GM21526 (cell line): ENCODE data around the gene GNB1L.

Source experiments
- ATAC-seq: cut with Tn5 transposase; IDR thresholded peaks from one replicate; pipeline ENCODE4 v1.9.1; 2021; ENCODE audit warnings: moderate library complexity; ENCODE audit not compliant: unreplicated experiment, low FRiP score

The GNB1L gene

GRCh38 chr22:19765477-19766239, 89.0 kb downstream of the GNB1L start:
- ATAC-seq = no peak

DNA sequence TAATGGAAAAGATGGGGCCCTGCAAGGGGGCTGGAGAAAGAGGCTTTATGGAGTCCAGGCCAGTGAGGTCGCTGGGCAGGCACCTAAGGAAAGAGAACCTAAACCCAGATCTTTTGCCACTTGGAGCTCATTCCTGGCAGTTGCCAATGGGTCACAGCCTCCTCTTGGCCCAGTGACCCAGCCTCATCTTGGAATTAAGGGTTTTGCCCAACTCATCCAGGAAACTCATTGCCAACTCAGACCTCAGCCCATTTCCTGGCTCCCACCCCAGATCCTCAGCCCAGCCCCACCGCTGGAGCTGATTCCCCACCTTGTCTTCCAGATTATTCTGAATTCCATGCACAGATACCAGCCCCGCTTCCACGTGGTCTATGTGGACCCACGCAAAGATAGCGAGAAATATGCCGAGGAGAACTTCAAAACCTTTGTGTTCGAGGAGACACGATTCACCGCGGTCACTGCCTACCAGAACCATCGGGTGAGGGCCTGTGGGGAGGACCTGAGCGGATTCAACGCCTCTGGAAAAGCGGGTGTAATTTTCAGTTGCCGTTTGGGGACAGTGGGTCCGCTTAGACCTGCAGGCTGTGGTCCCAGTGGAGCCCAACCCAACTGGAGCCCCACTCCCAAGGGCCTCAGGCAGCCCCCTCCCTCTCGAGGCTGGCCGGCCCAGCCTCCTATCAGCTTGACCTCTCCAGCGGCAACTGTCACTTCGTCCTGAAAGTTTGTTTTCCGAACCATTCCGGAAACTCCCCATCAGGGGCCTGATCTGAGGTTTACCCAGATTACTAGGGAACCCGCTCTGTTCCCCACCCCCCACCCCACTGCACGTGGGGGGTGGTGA, 89.8 kb downstream of the GNB1L start:
- ATAC-seq = no peak

GRCh38 chr22:19764299-19764593, 90.4 kb downstream of the GNB1L start:
- ATAC-seq = no peak

- no peak for ATAC-seq
Observed at GRCh38 chr22:19763458-19764298, 91.0 kb downstream of the GNB1L start.

DNA sequence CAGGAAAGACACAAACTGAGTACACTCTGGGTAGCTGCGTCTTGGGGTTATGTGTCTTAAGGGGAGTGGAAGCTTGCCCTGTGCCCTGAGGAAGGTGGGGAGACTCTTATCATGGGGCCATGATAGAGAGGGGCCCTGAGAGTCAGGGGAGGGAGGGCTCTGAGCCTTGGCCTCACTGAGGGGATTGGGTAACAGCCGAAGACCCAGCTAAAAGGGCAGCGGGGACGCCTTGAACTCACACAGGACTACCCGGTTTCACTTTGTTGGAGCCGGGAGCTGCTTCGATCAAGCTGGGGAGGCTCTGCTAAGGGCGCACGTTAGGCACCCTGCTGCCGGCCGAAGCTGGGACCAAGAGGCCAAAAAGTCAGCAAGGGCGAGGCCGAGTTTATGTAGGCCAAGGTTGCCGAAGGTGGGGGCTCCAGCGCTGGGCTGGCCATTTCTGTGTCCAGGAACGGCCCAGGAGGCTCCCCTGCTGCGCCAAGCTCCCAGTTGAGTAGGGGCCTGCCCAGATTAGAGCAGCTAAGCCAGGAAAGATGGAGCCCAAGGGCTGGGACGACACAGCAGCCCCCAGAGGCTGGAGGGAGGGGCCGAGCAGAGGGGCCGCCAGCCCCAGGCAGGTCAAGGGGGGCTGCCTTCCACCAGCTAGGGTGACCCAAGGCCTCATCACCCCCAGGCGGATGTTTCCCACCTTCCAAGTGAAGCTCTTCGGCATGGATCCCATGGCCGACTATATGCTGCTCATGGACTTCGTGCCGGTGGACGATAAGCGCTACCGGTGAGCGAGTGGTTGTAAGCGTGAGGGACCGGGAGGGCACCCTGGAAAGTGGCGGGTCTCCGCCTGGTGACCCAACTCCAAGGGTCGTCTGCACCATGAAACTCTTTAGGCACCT, 91.9 kb downstream of the GNB1L start:
- no peak for ATAC-seq

DNA sequence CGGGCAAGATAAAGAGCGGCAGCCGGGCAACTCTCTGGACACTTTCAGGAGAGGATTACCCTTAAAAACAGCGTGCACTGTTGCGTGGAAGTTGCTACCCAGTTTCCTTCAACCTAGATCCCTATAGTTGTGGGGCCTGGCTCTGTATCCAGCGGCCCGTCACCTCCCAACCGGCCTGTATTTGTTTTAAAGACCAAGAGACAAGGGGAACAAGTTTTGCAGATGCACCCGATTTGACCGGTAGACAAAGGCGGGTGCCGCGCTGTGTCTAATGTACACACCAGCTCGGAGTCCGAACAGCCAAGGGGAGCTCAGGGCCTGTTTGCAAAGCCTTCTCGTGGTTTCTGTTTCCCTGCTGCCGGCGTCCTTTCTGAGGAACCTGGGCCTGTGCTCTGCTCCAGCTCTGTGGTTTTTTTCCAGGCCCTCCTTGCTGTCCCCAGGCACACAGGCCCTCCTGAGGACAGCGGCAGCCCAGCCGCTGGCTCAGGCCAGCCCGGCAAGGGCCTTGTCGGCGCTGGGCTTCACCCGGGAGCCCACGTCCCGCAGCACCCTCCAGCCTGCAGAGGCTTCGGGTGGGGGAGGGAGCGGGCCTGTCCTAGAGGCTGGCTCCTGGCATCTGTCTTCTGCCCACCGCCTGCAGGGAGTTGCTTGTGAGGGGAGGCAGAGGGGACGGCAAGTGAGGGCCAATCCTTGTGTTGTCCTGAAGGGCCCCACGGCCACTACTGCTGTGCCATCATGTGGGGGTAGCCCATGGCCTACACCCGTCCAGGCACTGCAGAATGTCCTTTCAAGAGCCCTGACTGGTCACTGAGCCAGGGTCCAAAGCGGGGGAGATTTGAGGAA, 92.7 kb downstream of the GNB1L start:
- no peak for ATAC-seq

- ATAC-seq = no peak
Observed at GRCh38 chr22:19760951-19761724, 93.5 kb downstream of the GNB1L start.

GRCh38 chr22:19760058-19760950, 94.4 kb downstream of the GNB1L start, which contains the start of gene TBX1:
TSS of gene TBX1 (plus strand) at chr22:19760778. CDS start at chr22:19760844, 66 bp downstream.
- ATAC-seq = no peak

DNA sequence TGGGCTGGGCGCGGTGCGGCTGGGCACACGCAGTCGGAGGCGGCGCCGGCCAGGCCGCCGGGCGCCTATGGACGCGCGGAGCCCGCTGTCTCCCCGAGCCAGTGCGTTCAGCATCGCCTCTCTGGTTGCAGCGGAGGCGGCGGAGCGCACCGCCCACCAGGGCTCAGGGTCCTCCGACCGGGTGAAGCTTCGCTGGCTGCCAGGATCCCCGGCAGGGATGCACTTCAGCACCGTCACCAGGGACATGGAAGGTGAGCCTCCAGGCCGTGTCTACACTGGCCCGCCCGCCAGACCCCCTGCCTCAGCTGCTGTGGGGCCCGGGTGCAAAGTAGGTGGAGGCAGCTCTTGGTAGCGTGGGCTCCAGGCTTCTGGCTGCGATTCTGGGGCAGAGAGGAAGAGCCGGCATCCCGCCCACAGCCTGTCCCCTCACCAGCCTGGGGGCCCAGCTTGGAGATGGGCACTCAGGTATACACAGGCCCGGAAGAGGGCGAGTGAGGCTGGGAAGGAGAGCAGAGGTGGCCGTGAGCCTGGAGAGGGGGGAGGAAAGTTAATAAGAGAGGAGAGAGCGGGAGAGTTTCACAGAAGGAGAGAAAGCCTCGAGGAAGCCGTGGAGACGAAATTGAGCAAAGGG, 95.1 kb downstream of the GNB1L start:
- no peak for ATAC-seq

DNA sequence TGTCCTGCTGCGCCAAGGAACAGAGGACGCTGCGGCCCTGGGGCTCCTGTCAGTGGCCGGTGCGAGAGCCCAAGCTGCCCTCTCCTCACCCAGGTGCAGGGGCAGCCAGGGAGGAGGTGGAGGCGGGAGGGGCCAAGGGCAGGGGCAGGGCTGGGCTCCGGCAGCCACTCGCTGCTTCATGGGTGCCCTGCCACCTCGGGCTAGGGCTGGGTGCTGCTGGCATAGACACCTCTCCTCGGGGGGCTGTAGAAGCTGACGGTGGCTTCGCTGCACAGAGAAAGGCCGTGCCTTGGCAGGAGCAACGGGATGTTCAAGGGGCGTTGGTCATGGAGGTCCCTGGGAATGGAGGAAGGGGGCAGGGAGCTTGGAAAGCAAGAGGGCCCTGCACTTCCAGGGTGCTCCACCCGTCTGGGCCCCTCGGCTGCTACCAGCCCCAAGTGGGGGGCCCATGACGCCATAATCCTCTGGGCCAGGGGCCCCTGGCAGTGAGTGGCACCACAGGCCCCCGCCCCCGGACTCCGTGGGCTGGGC, 95.7 kb downstream of the GNB1L start:
- no peak for ATAC-seq

DNA sequence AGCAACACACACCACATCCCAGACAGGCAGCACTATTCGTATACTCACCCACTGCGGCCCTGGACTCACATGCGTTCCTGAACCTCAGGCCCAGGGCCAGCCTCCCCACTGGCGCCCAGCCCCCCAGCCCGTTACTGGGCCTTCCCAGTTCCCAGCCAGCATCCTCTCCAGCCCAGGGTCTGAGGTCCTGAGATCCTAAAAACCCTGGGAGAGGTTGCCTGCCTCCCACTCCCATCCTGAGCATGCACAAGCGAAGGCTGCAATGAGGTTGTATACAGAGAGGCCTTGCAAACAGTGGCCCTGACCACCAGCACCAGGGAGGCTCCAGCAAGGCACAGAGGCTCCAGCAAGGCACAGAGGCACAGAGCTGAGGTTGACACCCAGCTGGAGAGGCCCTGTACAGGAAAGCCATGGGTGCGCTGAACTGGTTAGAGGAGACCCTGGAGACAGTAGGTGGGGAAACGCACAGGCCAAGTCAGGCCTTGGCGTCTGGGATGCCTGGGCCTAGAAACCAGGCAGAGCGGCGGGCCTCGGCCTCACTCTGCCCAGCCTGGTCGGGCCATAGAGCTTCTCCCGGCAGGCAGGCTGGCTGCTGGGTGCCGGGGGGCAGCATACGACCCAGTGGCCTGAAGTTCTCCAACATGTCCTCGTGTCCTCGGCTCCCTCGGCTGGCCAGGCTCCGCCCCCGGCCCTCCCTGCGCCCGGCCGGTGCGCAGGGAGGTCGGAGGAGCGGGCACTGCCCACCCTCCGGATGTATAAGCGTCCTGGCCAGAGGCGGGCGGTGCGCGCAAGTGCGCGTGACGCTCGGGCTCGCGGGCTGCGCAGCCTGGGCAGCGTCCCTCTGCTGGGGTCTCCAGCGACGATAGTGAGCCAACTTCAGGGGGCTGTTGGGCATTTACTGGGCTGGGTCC, 96.4 kb downstream of the GNB1L start:
- no peak for ATAC-seq

DNA sequence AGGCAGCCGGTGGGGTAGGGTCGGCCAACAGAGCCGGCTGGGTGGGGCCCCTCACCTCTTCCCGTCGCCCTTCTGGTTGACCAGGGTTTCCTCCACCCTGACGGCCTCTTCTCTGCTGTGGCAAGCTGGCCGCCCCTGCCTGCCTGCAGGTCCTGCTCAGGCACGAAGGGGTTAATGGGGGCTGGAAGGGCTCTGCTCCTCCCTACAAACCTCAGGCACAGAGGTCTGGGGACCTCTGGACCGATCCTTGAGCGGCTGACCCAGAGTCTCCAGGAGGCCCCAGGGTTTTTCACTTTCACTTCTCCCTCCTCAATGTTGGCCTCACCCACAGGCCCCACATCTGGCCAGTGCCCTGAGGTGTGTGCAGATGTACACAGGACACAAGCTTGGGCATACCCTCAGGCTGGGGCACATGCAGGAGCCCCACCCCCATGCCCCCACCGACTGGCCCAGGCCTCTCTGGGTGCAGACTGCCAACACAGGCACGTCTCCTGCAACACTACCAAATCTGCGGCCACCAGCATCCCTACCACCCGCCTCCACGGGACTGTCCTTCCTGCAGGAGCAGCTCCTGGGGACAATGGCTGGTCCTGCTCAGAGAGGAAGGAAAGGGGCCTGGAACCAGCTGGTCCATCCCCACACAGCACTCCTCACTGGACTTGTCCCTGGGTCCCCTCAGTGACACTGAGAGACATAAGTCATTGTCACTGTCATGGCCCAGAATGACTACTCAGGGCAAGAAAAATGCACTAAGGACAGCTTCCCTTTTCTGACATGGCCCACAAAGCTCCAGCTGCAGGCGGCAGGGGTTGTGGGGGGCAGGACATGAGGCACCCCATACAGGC, 97.3 kb downstream of the GNB1L start:
- ATAC-seq = no peak

- no peak for ATAC-seq
Observed at GRCh38 chr22:19756288-19757128, 98.2 kb downstream of the GNB1L start.

- no peak for ATAC-seq
Observed at GRCh38 chr22:19755722-19756287, 98.9 kb downstream of the GNB1L start.
